Activated gamma-delta T cell (primary cell): ENCODE results near the gene SEMA3C.

Experiments used
- DNase-seq: peaks from one replicate; lab custom pipeline; 2025; lab: John Stamatoyannopoulos, UW
- total RNA-seq, 2 donors: gene quantifications; one replicate each; lab custom pipeline; 2026; lab: John Stamatoyannopoulos, UW

The SEMA3C gene
- 1.9 to 15.9 reads per million in 2 donors for total RNA-seq

DNA sequence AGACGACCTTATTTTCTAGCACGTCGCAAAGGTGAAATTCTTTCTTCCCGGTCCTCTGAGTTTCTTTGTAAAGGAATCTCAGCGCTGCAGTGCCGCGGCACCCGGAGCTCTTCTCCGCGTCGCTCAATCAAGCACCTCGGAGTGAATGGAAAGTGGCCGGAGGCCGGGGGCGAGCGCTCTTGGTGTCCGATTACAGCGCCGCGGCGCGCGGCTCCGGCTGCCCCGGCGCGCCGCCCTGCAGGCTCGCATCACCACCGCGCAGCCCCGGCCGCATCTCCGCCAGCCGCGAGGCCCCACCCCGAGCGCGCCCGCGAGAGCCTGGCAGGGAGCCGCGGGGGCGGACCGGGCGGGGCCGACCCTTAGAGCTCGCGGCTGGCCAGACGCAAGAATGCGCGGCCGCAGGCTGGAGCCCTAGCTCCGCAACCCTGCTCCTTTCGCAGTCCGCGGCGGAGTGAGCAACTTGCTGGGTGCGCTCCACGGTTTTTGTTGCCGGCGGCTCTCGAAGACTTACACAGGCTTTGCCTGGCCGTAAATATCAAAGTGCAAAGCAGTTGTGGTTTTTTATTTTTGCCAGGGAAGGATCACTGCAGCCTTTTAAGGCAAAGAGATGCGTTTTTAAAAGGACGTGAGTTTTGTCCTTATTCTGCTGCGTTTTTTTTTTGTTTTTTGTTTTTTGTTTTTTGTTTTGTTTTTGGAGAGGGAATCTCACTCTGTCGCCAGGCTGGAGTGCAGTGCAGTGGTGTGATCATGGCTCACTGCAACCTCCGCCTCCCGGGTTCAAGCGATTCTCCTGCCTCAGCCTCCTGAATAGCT, at the start of gene SEMA3C:
SEMA3C (minus strand) TSS at position 143 of the 813 bp plus-strand sequence. CDS start 2,270 bp downstream, outside the sequence.
- no peak for DNase-seq

DNA sequence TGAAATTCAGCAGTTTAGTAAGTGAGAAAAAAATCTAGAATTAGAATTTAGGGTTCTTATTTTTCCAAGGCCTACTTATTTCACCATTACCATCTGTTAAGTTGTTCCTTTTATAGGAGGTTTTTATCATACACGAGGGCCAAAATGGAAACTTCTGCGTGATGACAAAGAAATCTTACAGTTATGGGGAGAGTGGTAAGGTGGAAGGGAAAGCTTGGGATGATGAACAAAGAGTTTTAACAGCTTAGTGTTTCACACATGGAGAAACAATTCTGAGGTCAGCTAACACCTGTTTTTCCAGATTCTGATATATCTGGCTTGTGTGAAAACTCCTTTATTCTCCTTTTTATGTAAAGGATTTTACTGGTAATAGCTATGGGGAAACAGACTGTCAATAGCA, 49.8 kb upstream of the SEMA3C start:
- no peak for DNase-seq

GRCh38 chr7:80967917-80968297, 49.1 kb upstream of the SEMA3C start:
- DNase-seq, result no peak

GRCh38 chr7:80967071-80967916, 48.4 kb upstream of the SEMA3C start:
- no peak for DNase-seq

DNA sequence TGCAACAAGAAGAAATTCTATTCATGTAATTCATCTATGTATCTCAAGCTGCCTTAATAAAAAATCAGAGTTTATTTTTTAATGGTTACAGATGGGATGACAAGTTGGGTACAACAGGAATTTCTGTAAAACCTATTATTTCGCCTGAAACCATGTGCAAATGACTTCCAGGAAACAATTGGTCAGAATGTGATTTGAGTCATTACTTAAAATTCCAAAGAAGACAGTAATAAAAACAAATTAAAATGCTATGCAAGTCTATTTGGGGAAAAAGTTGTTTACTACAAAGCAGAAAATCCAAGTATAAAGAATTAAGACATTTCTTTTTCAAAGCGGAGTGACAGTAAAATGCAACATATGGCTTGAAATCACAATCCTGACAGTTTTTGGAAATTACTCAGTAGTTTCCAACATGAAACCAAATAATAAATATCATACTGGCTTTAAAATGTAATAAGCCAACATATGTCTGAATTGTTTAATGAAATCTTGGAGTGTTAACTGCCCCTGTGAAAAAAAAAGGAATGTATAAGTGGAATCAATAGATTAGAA, 41.5 kb upstream of the SEMA3C start:
- no peak for DNase-seq

DNA sequence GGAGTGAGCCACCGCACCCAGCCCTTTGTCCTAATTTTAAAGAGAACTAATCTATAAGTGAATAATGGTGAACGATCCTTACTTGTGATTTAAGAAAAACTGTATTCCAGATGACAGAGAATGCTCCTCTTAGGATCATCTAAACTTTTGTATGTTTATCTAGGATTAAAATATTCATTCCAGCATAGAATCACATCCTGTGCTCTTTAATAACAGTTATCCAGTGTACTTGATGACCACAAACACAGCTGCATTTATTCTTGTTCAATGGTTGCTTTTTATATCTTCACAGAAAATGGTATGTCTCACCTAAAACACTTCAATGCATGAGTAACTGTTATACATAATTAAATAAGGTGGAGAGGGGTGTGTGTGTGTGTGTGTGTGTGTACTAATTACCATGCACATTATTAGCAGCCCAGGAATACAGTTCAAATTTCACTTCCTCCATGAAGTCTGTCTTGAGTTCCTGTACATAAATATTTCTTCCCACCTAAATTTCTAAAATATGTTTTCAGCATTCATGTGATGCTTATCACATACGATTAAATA, 38.5 kb upstream of the SEMA3C start:
- DNase-seq, result no peak

DNA sequence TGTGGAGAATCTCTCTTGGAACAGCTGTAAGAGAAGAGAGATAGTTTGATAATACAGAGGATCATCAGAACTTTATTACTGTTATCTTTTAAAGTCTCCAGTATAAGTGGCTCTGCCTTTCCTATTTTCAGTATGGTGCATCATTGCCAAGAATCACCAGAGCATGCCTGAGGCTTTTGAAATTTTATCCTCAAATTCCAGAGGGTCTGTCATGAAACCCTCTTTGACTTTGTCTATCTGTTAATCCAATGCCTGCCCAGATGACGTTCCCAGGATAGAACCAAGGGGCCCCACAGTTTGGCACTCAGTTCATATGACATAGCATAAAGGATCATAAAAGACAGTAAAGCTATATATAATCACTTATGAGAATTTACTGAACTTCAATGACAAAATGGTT, 35.3 kb upstream of the SEMA3C start:
- DNase-seq, result no peak

DNA sequence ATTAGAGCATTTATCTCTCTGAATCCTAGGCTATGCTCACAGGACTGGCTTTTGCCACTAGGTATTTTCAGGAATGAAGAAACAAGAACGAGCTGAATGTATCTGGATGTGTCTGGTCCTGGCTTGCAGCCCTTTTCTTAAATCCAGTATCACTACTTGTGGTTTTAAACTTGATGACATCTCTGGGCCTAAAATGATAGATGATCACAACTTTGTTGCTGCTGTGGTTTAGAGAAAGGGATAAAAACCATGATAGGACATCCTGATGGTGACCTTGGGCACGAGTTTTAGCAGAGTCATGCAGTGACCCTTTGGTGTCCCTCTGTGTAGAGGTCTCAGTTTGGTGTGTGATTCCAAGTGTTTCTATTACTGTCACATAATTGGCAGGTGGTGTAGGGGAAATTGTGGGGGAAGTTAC, 31.7 kb upstream of the SEMA3C start:
- no peak for DNase-seq

GRCh38 chr7:80949449-80949848, 30.6 kb upstream of the SEMA3C start:
- DNase-seq, result no peak

DNA sequence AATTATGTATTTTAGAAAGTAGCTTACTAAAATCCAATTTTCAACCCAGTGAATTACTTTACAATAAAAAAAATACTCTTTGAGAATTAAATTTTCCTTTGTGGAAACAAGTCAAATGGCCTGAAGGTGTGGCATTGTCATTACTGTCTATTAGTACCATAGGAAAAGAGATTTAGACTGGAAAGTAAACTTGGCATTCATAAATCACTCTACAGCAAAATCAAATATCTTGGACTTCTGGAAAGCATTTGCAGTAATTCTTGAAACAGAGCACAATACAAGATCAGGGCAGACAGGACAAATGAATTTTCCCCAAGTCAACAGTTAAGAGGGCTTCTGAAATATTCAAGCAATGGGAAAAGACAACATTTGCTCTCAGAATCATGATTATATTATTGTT, 28.0 kb upstream of the SEMA3C start:
- no peak for DNase-seq

- no peak for DNase-seq
Observed at GRCh38 chr7:80945976-80946375, 27.1 kb upstream of the SEMA3C start.

DNA sequence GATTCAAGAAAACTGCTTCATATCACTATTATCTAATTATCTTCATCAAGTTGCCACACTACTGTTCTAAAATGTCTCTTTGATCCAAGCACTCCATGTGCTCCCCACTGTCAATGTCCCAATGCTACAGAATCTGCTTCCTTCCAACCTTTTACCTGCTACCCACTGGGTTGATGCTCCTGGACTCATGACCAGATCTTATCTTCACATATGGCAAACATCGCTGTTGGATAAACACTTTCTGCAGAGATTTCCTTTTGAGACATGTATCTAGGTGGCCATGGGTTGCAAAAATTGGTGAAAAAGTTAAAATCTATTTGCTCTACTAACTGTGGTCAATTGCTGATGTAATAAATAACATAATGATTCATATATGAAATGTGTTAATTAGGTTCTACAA, 24.5 kb upstream of the SEMA3C start:
- DNase-seq, result no peak

GRCh38 chr7:80942261-80943041, 23.6 kb upstream of the SEMA3C start:
- DNase-seq, result no peak

DNA sequence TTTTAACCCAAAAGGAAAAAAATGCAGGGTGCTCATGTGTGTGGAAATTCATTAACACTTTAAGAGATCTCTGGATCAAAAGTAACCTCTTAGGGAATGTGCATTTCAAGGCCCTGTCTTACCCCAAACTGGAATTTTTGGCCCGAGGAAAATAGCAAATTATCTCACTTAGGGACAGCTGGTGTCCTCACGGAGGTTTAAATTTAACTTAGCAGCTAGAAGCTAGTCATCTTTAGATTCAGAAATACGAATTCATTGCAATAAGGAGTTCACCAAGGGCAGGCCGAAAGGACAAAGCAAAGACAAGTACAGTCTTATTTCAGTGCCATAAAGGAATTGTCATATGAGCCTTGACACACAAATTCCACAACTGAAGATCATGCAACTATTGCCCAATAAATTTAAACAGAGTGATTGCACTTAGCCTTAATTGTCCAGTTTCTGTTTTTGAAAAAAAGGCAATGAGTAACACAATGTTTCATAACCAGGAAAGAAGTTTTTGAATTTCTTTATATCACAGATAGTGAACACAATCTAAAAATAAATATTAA, 22.4 kb upstream of the SEMA3C start:
- no peak for DNase-seq

DNA sequence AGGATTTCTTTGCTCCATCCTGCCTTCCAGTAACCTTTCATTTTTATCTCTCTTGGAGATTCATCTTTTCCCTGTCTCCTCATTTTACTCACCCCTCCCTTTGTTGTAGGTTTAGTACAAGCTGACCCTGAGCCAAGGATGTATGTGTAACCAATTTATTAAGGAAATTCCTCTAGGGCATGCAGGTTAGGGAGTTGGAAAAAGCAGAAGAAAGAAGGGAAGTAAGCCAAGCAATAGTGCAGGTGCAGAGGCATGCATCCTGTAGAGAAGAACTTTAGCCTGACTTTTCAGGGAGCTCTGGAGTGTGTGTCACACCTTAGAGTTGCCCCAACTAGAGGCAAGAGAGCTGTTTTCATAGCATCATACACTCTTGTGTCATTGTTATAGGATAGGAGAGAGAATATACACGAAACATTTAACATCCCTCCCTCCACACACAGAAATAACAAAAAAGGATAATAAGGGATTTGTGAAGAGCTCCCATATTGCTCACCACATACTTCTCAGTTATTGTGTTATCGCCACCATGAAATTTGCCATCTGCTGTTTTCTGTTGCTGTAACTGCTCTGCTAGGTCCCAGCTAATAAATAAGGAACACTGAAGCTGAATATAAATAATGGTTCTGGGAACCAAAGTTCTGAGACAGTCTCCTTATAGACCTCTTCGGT, 21.8 kb upstream of the SEMA3C start:
- DNase-seq, result no peak

- no peak for DNase-seq
Observed at GRCh38 chr7:80937336-80937735, 18.5 kb upstream of the SEMA3C start.

GRCh38 chr7:80935991-80936780, 17.3 kb upstream of the SEMA3C start:
- no peak for DNase-seq

GRCh38 chr7:80934321-80934720, 15.5 kb upstream of the SEMA3C start:
- DNase-seq, result no peak

- DNase-seq, result no peak
Observed at GRCh38 chr7:80932536-80932935, 13.7 kb upstream of the SEMA3C start.

- DNase-seq, result no peak
Observed at GRCh38 chr7:80929619-80930018, 10.8 kb upstream of the SEMA3C start.
